GM18526 (cell line): ENCODE measurements around the gene CDH2.

ENCODE experiments used
- POLR2A ChIP-seq: IDR thresholded peaks from 3 replicates; pipeline ENCODE4 v1.6.1; 2011; ENCODE audit not compliant: insufficient read length; ENCODE audit errors: extremely low read depth

CDH2 gene

GRCh38 chr18:28152754-28153153 is 24.2 kb downstream of the CDH2 start:
- TF ChIP-seq POLR2A, result no peak

GRCh38 chr18:28152354-28152753 is 24.6 kb downstream of the CDH2 start:
- TF ChIP-seq POLR2A, result no peak

GRCh38 chr18:28151434-28151833 is 25.5 kb downstream of the CDH2 start:
- no peak for TF ChIP-seq POLR2A

- TF ChIP-seq POLR2A, result no peak
These were observed 26.0 kb downstream of the CDH2 start for GRCh38 chr18:28150925-28151324.

- no peak for TF ChIP-seq POLR2A
These were observed 27.0 kb downstream of the CDH2 start for GRCh38 chr18:28149810-28150420.

GRCh38 chr18:28147674-28148171 is 29.2 kb downstream of the CDH2 start:
- no peak for TF ChIP-seq POLR2A

GRCh38 chr18:28143725-28144124 is 33.2 kb downstream of the CDH2 start:
- no peak for TF ChIP-seq POLR2A

- TF ChIP-seq POLR2A, result no peak
These were observed 38.1 kb downstream of the CDH2 start for GRCh38 chr18:28138816-28139215.

GRCh38 chr18:28136071-28136470 is 40.9 kb downstream of the CDH2 start:
- no peak for TF ChIP-seq POLR2A

- no peak for TF ChIP-seq POLR2A
These were observed 42.2 kb downstream of the CDH2 start for GRCh38 chr18:28134774-28135173.

GRCh38 chr18:28132084-28132483 is 44.8 kb downstream of the CDH2 start:
- TF ChIP-seq POLR2A, result no peak

GRCh38 chr18:28128659-28128980 is 48.3 kb downstream of the CDH2 start:
- no peak for TF ChIP-seq POLR2A

- no peak for TF ChIP-seq POLR2A
These were observed 48.9 kb downstream of the CDH2 start for GRCh38 chr18:28127763-28128658.

- TF ChIP-seq POLR2A, result no peak
These were observed 49.7 kb downstream of the CDH2 start for GRCh38 chr18:28127228-28127627.

- no peak for TF ChIP-seq POLR2A
These were observed 50.2 kb downstream of the CDH2 start for GRCh38 chr18:28126768-28127167.

GRCh38 chr18:28125051-28125450 is 51.9 kb downstream of the CDH2 start:
- TF ChIP-seq POLR2A, result no peak

GRCh38 chr18:28124131-28125029 is 52.5 kb downstream of the CDH2 start:
- no peak for TF ChIP-seq POLR2A
